K562 treated with DMSO at 1 percent for 12 hours (cell line): Measurements from ENCODE around the gene CTCF. TPM values are rescaled to one million over a fixed set of nuclear protein-coding genes. Genes with fewer than 3 reads are reported as not detected.

ENCODE experiments used
- total RNA-seq: library from RNA; unstranded; fragments of 300-600 nt; gene quantifications from 2 replicates; pipeline ENCODE4 v1.2.3, GENCODE V29; 2022; ENCODE audit not compliant: insufficient read depth

CTCF gene
- 17.9 and 46.1 TPM in 2 replicates for total RNA-seq

GRCh38 chr16:67562526-67562917 lies at the start of gene CTCF:
CTCF (plus strand) TSS chr16:67562526; CDS start chr16:67610833, 48,307 bp downstream.

GRCh38 chr16:67528222-67528869 lies 34.0 kb upstream of the CTCF start, which contains the start of gene RIPOR1:
RIPOR1 (plus strand) TSS chr16:67528829; CDS start chr16:67538447, 9,618 bp downstream.

GRCh38 chr16:67659675-67660563 lies 97.6 kb downstream of the CTCF start, which contains the start of gene ACD:
ACD (minus strand) TSS chr16:67660260; CDS start chr16:67660220, 40 bp downstream.

GRCh38 chr16:67660564-67661028 lies 98.3 kb downstream of the CTCF start, which contains the start of gene PARD6A:
PARD6A (plus strand) TSS chr16:67660960; CDS start chr16:67661039, 79 bp downstream.

GRCh38 chr16:67666559-67667452 lies 104.5 kb downstream of the CTCF start, which contains the start of the genes C16orf86 and ENKD1:
C16orf86 (plus strand) TSS chr16:67666814; CDS start chr16:67666971, 157 bp downstream.
ENKD1 (minus strand) TSS chr16:67666750; CDS start chr16:67666442, 308 bp downstream.

Other genes with a start within 250 kb of the CTCF start
- 0.19 TPM in 1 of 2 replicates, not detected in the other for gene KCTD19, start 235.8 kb upstream of the CTCF start, total RNA-seq
- gene LRRC36, start 235.7 kb upstream of the CTCF start, total RNA-seq: 1.3 TPM in 1 of 2 replicates, not detected in the other
- not detected in 2 replicates for gene TPPP3, start 169.0 kb upstream of the CTCF start, total RNA-seq
- not detected in 2 replicates for gene ZDHHC1, start 146.0 kb upstream of the CTCF start, total RNA-seq
- gene HSD11B2, start 131.4 kb upstream of the CTCF start, total RNA-seq: 0.35 TPM in 1 of 2 replicates, not detected in the other
- gene ATP6V0D1, start 81.4 kb upstream of the CTCF start, total RNA-seq: 189 and 193 TPM in 2 replicates
- gene AGRP, start 79.0 kb upstream of the CTCF start, total RNA-seq: not detected in 2 replicates
- gene RIPOR1, start 33.7 kb upstream of the CTCF start, total RNA-seq: 4.9 and 17.8 TPM in 2 replicates
- gene CARMIL2, start 82.6 kb downstream of the CTCF start, total RNA-seq: 0.36 and 2.1 TPM in 2 replicates
- gene ACD, start 97.7 kb downstream of the CTCF start, total RNA-seq: 43.3 and 43.7 TPM in 2 replicates
- 2.0 and 2.6 TPM in 2 replicates for gene PARD6A, start 98.4 kb downstream of the CTCF start, total RNA-seq
- 11.1 and 13.9 TPM in 2 replicates for gene ENKD1, start 104.2 kb downstream of the CTCF start, total RNA-seq
- 0.63 and 1.4 TPM in 2 replicates for gene C16orf86, start 104.3 kb downstream of the CTCF start, total RNA-seq
- 12.6 and 16.6 TPM in 2 replicates for gene GFOD2, start 156.8 kb downstream of the CTCF start, total RNA-seq
- gene RANBP10, start 244.0 kb downstream of the CTCF start, total RNA-seq: 5.9 and 18.0 TPM in 2 replicates
- not detected in 2 replicates for gene TSNAXIP1, start 244.4 kb downstream of the CTCF start, total RNA-seq